ENCODE results near the gene ARFGAP1. TPM values are rescaled to one million over a fixed set of nuclear protein-coding genes. Genes with fewer than 3 reads are reported as not detected.

The ARFGAP1 gene
- polyA plus RNA-seq, 1 donor (not counting 4 experiments of a cell fraction or from before 2014, with no cell fraction given), result 31.5 TPM

- Histone ChIP-seq H3K4me1 (ENCODE audit: control insufficient read depth, extremely low read depth, insufficient read depth, low read length) (no peaks in the 10 kb centered on the region), H3K9me3 (ENCODE audit: control insufficient read depth, low read depth, low read length) (no peaks in the 10 kb centered on the region), H3K27me3 (ENCODE audit: control insufficient read depth, extremely low read depth, insufficient read depth, low read length) (peaks cover 13% of the 10 kb centered on the region), H3K9me1 (ENCODE audit: control insufficient read depth, extremely low read depth, insufficient read depth, low read length) (no peaks in the 10 kb centered on the region), H3K4me3 (ENCODE audit: control insufficient read depth in 2 of 3, extremely low read depth in 1 of 3, insufficient read depth in 2 of 3, low read depth in 1 of 3, low read length in 3 of 3) (no peak overlapping the region), H4K20me1 (ENCODE audit: control insufficient read depth, extremely low read depth, insufficient read depth, low read length) (no peaks in the 10 kb centered on the region), H3K79me2 (ENCODE audit: control insufficient read depth, insufficient read depth, low read length) (no peaks in the 10 kb centered on the region), H3K36me3 (ENCODE audit: control insufficient read depth in 2 of 2, extremely low read depth in 1 of 2, insufficient read depth in 2 of 2, low read length in 2 of 2) (no peaks in the 10 kb centered on the region), H3K4me2 (ENCODE audit: control insufficient read depth, extremely low read depth, insufficient read depth, low read depth, low read length) (no peak overlapping the region), H3K9ac (ENCODE audit: control insufficient read depth, extremely low read depth, insufficient read depth, low read length) (no peak overlapping the region), H2AFZ (ENCODE audit: control insufficient read depth, low read length) (no peak overlapping the region), H3K27ac (ENCODE audit: control insufficient read depth, insufficient read depth, low read length) (no peak overlapping the region)
- DNase-seq (ENCODE audit: low read depth, low spot score) (no peak), FAIRE-seq (no peak)
- TF ChIP-seq EZH2 (IDR thresholded peaks at IDR 0.05; ENCODE audit: low read length) (no peak), CTCF (optimal IDR thresholded peaks at IDR 0.05 in 1 of 3, IDR thresholded peaks at IDR 0.05 in 1 of 3, conservative IDR thresholded peaks at IDR 0.05 in 1 of 3; ENCODE audit: extremely low read depth in 1 of 3, insufficient read depth in 2 of 3, low read length in 3 of 3) (no peak)
- dilution Hi-C loops (cut with MboI; ENCODE audit: extremely low pct_ligation_motif_present, low sequenced_read_pairs), result no loop called here
These were observed 37.8 kb downstream of the ARFGAP1 start for GRCh38 chr20:63310265-63310991.

GRCh38 chr20:63311186-63311832 lies 38.7 kb downstream of the ARFGAP1 start:
- H3K27ac ChIP-seq (ENCODE audit: control insufficient read depth, insufficient read depth, low read length), result no peak overlapping the region
- DNase-seq (ENCODE audit: low read depth, low spot score) (no peak), FAIRE-seq (no peak)
- H4K20me1 ChIP-seq (ENCODE audit: control insufficient read depth, extremely low read depth, insufficient read depth, low read length), result no peaks in the 10 kb centered on the region
- H2AFZ ChIP-seq (ENCODE audit: control insufficient read depth, low read length), result no peak overlapping the region
- H3K79me2 ChIP-seq (ENCODE audit: control insufficient read depth, insufficient read depth, low read length), result no peaks in the 10 kb centered on the region
- dilution Hi-C loops (cut with MboI; ENCODE audit: extremely low pct_ligation_motif_present, low sequenced_read_pairs), result no loop called here
- H3K9me3 ChIP-seq (ENCODE audit: control insufficient read depth, low read depth, low read length), result no peaks in the 10 kb centered on the region
- no peak overlapping the region for H3K9ac ChIP-seq (ENCODE audit: control insufficient read depth, extremely low read depth, insufficient read depth, low read length)
- no peak overlapping the region for H3K4me2 ChIP-seq (ENCODE audit: control insufficient read depth, extremely low read depth, insufficient read depth, low read depth, low read length)
- H3K4me1 ChIP-seq (ENCODE audit: control insufficient read depth, extremely low read depth, insufficient read depth, low read length), result no peaks in the 10 kb centered on the region
- H3K36me3 ChIP-seq (ENCODE audit: control insufficient read depth in 2 of 2, extremely low read depth in 1 of 2, insufficient read depth in 2 of 2, low read length in 2 of 2), result no peaks in the 10 kb centered on the region
- no peak for TF ChIP-seq CTCF (optimal IDR thresholded peaks at IDR 0.05 in 1 of 3, IDR thresholded peaks at IDR 0.05 in 1 of 3, conservative IDR thresholded peaks at IDR 0.05 in 1 of 3; ENCODE audit: extremely low read depth in 1 of 3, insufficient read depth in 2 of 3, low read length in 3 of 3)
- TF ChIP-seq EZH2 (IDR thresholded peaks at IDR 0.05; ENCODE audit: low read length), result no peak
- H3K9me1 ChIP-seq (ENCODE audit: control insufficient read depth, extremely low read depth, insufficient read depth, low read length), result no peaks in the 10 kb centered on the region
- H3K4me3 ChIP-seq (ENCODE audit: control insufficient read depth in 2 of 3, extremely low read depth in 1 of 3, insufficient read depth in 2 of 3, low read depth in 1 of 3, low read length in 3 of 3), result no peak overlapping the region
- peaks cover 13% of the 10 kb centered on the region for H3K27me3 ChIP-seq (ENCODE audit: control insufficient read depth, extremely low read depth, insufficient read depth, low read length)
